ENCODE data around the gene SLC29A3. TPM values are rescaled to one million over a fixed set of nuclear protein-coding genes. Genes with fewer than 3 reads are reported as not detected.

The SLC29A3 gene
- total RNA-seq, 3 donors from 2014 or later (not counting 1 experiment from before 2014, with no cell fraction given), result 4.0 to 6.6 (median 5.3) TPM

DNA sequence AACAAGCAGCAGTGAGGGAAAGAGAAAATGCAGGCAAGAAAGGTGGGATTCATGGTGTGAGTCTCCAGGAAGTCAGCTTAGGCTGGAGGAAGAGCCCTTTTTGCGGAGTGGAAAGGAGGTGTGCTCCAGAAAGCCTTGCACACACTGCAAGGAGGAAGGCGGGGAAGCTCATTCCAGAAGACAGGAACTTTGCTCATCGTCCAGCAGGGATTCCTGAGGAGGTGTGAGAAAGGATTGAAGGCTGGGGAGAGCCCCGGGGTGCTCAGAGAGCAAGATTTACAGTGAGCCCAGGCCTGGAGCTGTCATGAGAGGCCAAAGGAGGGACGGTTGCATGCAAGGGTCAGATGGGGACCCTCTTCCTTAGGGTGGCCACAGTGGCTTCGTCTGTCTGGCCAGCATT is 17.6 kb downstream of the SLC29A3 start:
- H3K27me3 Mint-ChIP-seq (ENCODE audit: low read depth in 2 of 2), result no peaks in the 10 kb centered on the region
- no peaks in the 10 kb centered on the region for H3K27me3 ChIP-seq (ENCODE audit: control insufficient read depth, insufficient read depth, low read length)
- ATAC-seq (no peak), DNase-seq (no peak)
- no peak overlapping the region for H3K4me3 Mint-ChIP-seq
- H3K9me3 ChIP-seq (ENCODE audit: control insufficient read depth, insufficient read depth, low read length), result no peaks in the 10 kb centered on the region
- intact Hi-C loops (cut with micrococcal nuclease), result no loop called here
- H3K9me3 Mint-ChIP-seq, result no peaks in the 10 kb centered on the region
- 88% methylated on average over 6 of the region's 6 CpGs for WGBS (ENCODE audit: insufficient coverage)
- no peak overlapping the region for H3K4me3 ChIP-seq (ENCODE audit: low read length)
- no peak overlapping the region for H3K27ac Mint-ChIP-seq
- peaks cover 10% of the 10 kb centered on the region for H3K4me1 ChIP-seq (ENCODE audit: control insufficient read depth, insufficient read depth, low read length)
- no peak overlapping the region for H3K27ac ChIP-seq (ENCODE audit: low read length)
- H3K4me1 Mint-ChIP-seq, result peaks cover 0 to 22% of the 10 kb centered on the region in 2 donors
- TF ChIP-seq, protein P1, sequence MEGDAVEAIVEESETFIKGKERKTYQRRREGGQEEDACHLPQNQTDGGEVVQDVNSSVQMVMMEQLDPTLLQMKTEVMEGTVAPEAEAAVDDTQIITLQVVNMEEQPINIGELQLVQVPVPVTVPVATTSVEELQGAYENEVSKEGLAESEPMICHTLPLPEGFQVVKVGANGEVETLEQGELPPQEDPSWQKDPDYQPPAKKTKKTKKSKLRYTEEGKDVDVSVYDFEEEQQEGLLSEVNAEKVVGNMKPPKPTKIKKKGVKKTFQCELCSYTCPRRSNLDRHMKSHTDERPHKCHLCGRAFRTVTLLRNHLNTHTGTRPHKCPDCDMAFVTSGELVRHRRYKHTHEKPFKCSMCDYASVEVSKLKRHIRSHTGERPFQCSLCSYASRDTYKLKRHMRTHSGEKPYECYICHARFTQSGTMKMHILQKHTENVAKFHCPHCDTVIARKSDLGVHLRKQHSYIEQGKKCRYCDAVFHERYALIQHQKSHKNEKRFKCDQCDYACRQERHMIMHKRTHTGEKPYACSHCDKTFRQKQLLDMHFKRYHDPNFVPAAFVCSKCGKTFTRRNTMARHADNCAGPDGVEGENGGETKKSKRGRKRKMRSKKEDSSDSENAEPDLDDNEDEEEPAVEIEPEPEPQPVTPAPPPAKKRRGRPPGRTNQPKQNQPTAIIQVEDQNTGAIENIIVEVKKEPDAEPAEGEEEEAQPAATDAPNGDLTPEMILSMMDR (IDR thresholded peaks at IDR 0.05), result no peak
- no peaks in the 10 kb centered on the region for H3K36me3 Mint-ChIP-seq
- H3K36me3 ChIP-seq (ENCODE audit: control insufficient read depth, insufficient read depth, low read length), result peaks cover 12% of the 10 kb centered on the region

GRCh38 chr10:71337219-71337701 is 18.2 kb downstream of the SLC29A3 start:
- WGBS (ENCODE audit: insufficient coverage), result 94% methylated on average over 13 of the region's 13 CpGs

DNA sequence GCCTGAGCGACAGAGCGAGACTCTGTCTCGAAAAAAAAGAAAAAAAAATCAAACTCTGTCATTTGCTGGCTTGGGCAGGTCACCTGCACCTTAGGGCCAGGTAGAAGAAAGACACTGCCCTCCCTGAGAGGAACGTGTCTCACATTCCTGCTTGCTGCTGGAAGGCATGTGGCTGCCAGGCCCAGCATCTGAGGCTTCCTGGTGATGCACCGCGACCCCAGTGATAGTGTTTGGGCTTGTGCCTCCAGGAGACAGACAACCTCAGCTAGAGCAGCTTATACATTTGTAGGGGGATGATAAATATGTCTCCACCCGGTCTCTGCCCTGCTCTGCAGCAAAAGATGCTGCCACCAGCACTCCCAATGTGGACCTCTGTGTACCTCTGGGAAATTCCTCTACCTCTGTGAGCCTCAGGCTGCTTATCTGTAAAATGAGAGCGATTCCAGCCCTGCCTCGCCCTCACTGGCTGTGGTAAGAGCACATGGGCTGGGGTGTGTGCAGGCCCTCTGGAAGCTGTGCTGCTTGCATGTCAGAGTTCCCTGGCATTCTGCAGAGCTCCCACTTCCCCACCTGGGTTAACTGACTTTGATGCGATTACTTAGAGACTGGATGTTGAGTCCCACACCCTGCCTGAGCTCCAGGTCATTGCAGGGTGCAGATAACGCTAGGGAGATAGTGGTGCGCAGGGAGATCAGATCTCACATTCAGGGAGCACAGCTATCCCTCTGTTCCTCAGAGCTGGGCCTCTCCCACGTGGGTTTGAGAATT is 19.9 kb downstream of the SLC29A3 start:
- ATAC-seq (no peak), DNase-seq (no peak)
- no peak overlapping the region for H3K4me3 ChIP-seq (ENCODE audit: low read length)
- intact Hi-C loops (cut with micrococcal nuclease), result no loop called here
- H3K9me3 ChIP-seq (ENCODE audit: control insufficient read depth, insufficient read depth, low read length), result no peaks in the 10 kb centered on the region
- Mint-ChIP-seq H3K4me3 (no peak overlapping the region), H3K4me1 (peaks cover 0 to 14% of the 10 kb centered on the region in 2 donors), H3K27me3 (ENCODE audit: low read depth in 2 of 2) (no peaks in the 10 kb centered on the region), H3K27ac (no peak overlapping the region), H3K36me3 (no peaks in the 10 kb centered on the region), H3K9me3 (no peaks in the 10 kb centered on the region)
- 89% methylated on average over 13 of the region's 13 CpGs for WGBS (ENCODE audit: insufficient coverage)
- TF ChIP-seq, protein P1 (IDR thresholded peaks at IDR 0.05), result no peak
- H3K36me3 ChIP-seq (ENCODE audit: control insufficient read depth, insufficient read depth, low read length), result peaks cover 12% of the 10 kb centered on the region
- no peak overlapping the region for H3K27ac ChIP-seq (ENCODE audit: low read length)
- peaks cover 3% of the 10 kb centered on the region for H3K4me1 ChIP-seq (ENCODE audit: control insufficient read depth, insufficient read depth, low read length)
- no peaks in the 10 kb centered on the region for H3K27me3 ChIP-seq (ENCODE audit: control insufficient read depth, insufficient read depth, low read length)

More at GRCh38 chr10:71337219-71337701, 18.2 kb downstream of the SLC29A3 start:
- peaks cover 0 to 22% of the 10 kb centered on the region in 2 donors for H3K4me1 Mint-ChIP-seq
- intact Hi-C loops (cut with micrococcal nuclease), result no loop called here
- H3K27me3 Mint-ChIP-seq (ENCODE audit: low read depth in 2 of 2), result no peaks in the 10 kb centered on the region
- Histone ChIP-seq H3K9me3 (ENCODE audit: control insufficient read depth, insufficient read depth, low read length) (no peaks in the 10 kb centered on the region), H3K27ac (ENCODE audit: low read length) (no peak overlapping the region), H3K36me3 (ENCODE audit: control insufficient read depth, insufficient read depth, low read length) (peaks cover 12% of the 10 kb centered on the region), H3K4me1 (ENCODE audit: control insufficient read depth, insufficient read depth, low read length) (peaks cover 10% of the 10 kb centered on the region), H3K27me3 (ENCODE audit: control insufficient read depth, insufficient read depth, low read length) (no peaks in the 10 kb centered on the region), H3K4me3 (ENCODE audit: low read length) (no peak overlapping the region)
- DNase-seq (no peak), ATAC-seq (no peak)
- no peak overlapping the region for H3K27ac Mint-ChIP-seq
- no peaks in the 10 kb centered on the region for H3K9me3 Mint-ChIP-seq
- TF ChIP-seq, protein P1 (IDR thresholded peaks at IDR 0.05), result no peak
- no peak overlapping the region for H3K4me3 Mint-ChIP-seq
- H3K36me3 Mint-ChIP-seq, result no peaks in the 10 kb centered on the region

Measured in natural killer cell (primary cell).